Right cardiac atrium (tissue), 5 donors: Measurements from ENCODE around the gene CAMTA1. TPM values are rescaled to one million over a fixed set of nuclear protein-coding genes. Genes with fewer than 3 reads are reported as not detected.

ENCODE experiments used
- ATAC-seq, 2 donors: fragments of 200-7000 bp; cut with Tn5 transposase; one replicate each; pipeline versions ENCODE4 v1.8.0 to v1.9.1; 2020; ENCODE audit warnings: moderate library complexity in 2 of 2, mild to moderate bottlenecking in 1 of 2
- DNase-seq, 3 donors: peaks; one replicate each; pipeline ENCODE4 v3.0.0-alpha.2; 2020
- H3K27ac ChIP-seq: one replicate; pipeline ENCODE4 v1.5.1; 2013; ENCODE audit warnings: mild to moderate bottlenecking, low read length, control low read depth, moderate library complexity
- H3K27me3 ChIP-seq: one replicate; pipeline ENCODE4 v1.6.1; 2013; ENCODE audit not compliant: control insufficient read depth, insufficient read depth
- H3K4me1 ChIP-seq: one replicate; pipeline ENCODE4 v1.6.1; 2013; ENCODE audit warnings: low read length; ENCODE audit not compliant: control insufficient read depth, insufficient read depth
- H3K4me3 ChIP-seq: one replicate; pipeline ENCODE4 v1.5.1; 2013; ENCODE audit warnings: low read length, control low read depth
- H3K9me3 ChIP-seq: one replicate; pipeline ENCODE4 v1.6.1; 2013; ENCODE audit warnings: low read length; ENCODE audit not compliant: control insufficient read depth
- WGBS: extraction: QIAGEN DNeasy Blood & Tissue Kit; methylation state at CpG from one replicate; pipeline ENCODE4 v1.1.7; 2013; 5-methylcytosine and 5-hydroxymethylcytosine counted together
- intact Hi-C, 4 donors: fragments of 100-400 bp; cut with DNase I; formaldehyde crosslinking; loops; one replicate each; pipeline versions ENCODE4 v1.11.0 to v1.14.0; 2022 to 2023
- polyA plus RNA-seq: library from polyadenylated mRNA; stranded (reverse); fragments of 200-250 nt; gene quantifications from one replicate; pipeline ENCODE4 v1.2.3, GENCODE V29; 2013
- total RNA-seq, 4 donors: library from RNA; stranded (reverse); fragmentation: NEBNext Ultra II Directional; extraction: Animal tissue kit (Norgen Biotek cat#: 25700); gene quantifications; one replicate each; pipeline ENCODE4 v1.2.1, GENCODE V29; 2021
- donor health status: healthy with polysubstance abuse.
- donor health status: DM: no; HTN: yes; CAD: no.
- donor health status: DM: no; HTN: no; CAD: no.
- donor health status: DM: no; HTN: yes; CAD: no; lungs with severe emphysema.
- donor health status: DM: yes; HTN: yes; CAD: no.

Gene CAMTA1
- total and polyA plus RNA-seq, 5 donors: 155 to 334 (median 164) TPM

GRCh38 chr1:7294636-7295035 lies 509.4 kb downstream of the CAMTA1 start:
- intact Hi-C loops: loop anchor here in 1 of 4 donors (10.0 kb wide), 1 partner anchor 330 kb away; no protein-coding TSS in a partner anchor
- no peak for ATAC-seq
- no peaks in the 10 kb centered on the region for H3K9me3 ChIP-seq
- DNase-seq: no peak
- no peaks in the 10 kb centered on the region for H3K27me3 ChIP-seq
- WGBS: 85% methylated on average over 7 of the region's 7 CpGs
- H3K27ac ChIP-seq: no peak overlapping the region
- no peak overlapping the region for H3K4me3 ChIP-seq
- H3K4me1 ChIP-seq: peaks cover 2% of the 10 kb centered on the region

GRCh38 chr1:7295946-7296345 lies 510.7 kb downstream of the CAMTA1 start:
- Histone ChIP-seq H3K4me1 (peaks cover 2% of the 10 kb centered on the region), H3K27ac (no peak overlapping the region), H3K27me3 (no peaks in the 10 kb centered on the region), H3K4me3 (no peak overlapping the region), H3K9me3 (no peaks in the 10 kb centered on the region)
- intact Hi-C loops: loop anchor here in 1 of 4 donors (10.0 kb wide), 1 partner anchor 329 kb away; no protein-coding TSS in a partner anchor
- 87% methylated on average over 6 of the region's 6 CpGs for WGBS
- ATAC-seq: no peak
- no peak for DNase-seq

GRCh38 chr1:7296968-7297367 lies 511.7 kb downstream of the CAMTA1 start:
- Histone ChIP-seq H3K4me1 (peaks cover 2% of the 10 kb centered on the region), H3K4me3 (no peak overlapping the region), H3K27ac (no peak overlapping the region), H3K27me3 (no peaks in the 10 kb centered on the region), H3K9me3 (no peaks in the 10 kb centered on the region)
- intact Hi-C loops: loop anchor here in 1 of 4 donors (10.0 kb wide), 1 partner anchor 328 kb away; no protein-coding TSS in a partner anchor
- no peak for DNase-seq
- no peak for ATAC-seq

GRCh38 chr1:7298145-7298544 lies 512.9 kb downstream of the CAMTA1 start:
- WGBS: 49% methylated on average over 4 of the region's 4 CpGs
- intact Hi-C loops: loop anchor here in 1 of 4 donors (10.0 kb wide), 1 partner anchor 327 kb away; no protein-coding TSS in a partner anchor
- no peaks in the 10 kb centered on the region for H3K9me3 ChIP-seq

GRCh38 chr1:7298749-7299151 lies 513.5 kb downstream of the CAMTA1 start:
- 30% methylated on average over 4 of the region's 4 CpGs for WGBS
- intact Hi-C loops: loop anchor here in 1 of 4 donors (10.0 kb wide), 1 partner anchor 326 kb away; no protein-coding TSS in a partner anchor
- ATAC-seq: peak in 1 of 2 donors; percentile 28

More at GRCh38 chr1:7298145-7298544, 512.9 kb downstream of the CAMTA1 start:
- ATAC-seq (no peak), DNase-seq (no peak)
- no peaks in the 10 kb centered on the region for H3K27me3 ChIP-seq
- peaks cover 2% of the 10 kb centered on the region for H3K4me1 ChIP-seq
- no peak overlapping the region for H3K4me3 ChIP-seq
- H3K27ac ChIP-seq: no peak overlapping the region

GRCh38 chr1:7299329-7299799 lies 514.1 kb downstream of the CAMTA1 start:
- H3K27me3 ChIP-seq: no peaks in the 10 kb centered on the region
- intact Hi-C loops: loop anchor here in 1 of 4 donors (10.0 kb wide), 1 partner anchor 325 kb away; no protein-coding TSS in a partner anchor
- DNase-seq (peak; percentile 71 to 82 (median 78)), ATAC-seq (peak; percentile 83 to 90)
- whole genome bisulfite sequencing: 20% methylated on average over 8 of the region's 8 CpGs
- peaks cover 2% of the 10 kb centered on the region for H3K4me1 ChIP-seq
- no peak overlapping the region for H3K4me3 ChIP-seq
- peak overlapping the region; percentile 37 for H3K27ac ChIP-seq
- H3K9me3 ChIP-seq: no peaks in the 10 kb centered on the region

More at GRCh38 chr1:7298749-7299151, 513.5 kb downstream of the CAMTA1 start:
- no peak overlapping the region for H3K4me3 ChIP-seq
- H3K9me3 ChIP-seq: no peaks in the 10 kb centered on the region
- H3K4me1 ChIP-seq: peaks cover 2% of the 10 kb centered on the region
- H3K27me3 ChIP-seq: no peaks in the 10 kb centered on the region
- no peak for DNase-seq
- H3K27ac ChIP-seq: no peak overlapping the region

- Histone ChIP-seq H3K4me3 (no peak overlapping the region), H3K4me1 (peaks cover 2% of the 10 kb centered on the region), H3K9me3 (no peaks in the 10 kb centered on the region), H3K27me3 (no peaks in the 10 kb centered on the region), H3K27ac (no peak overlapping the region)
- peak in 1 of 2 donors; percentile 39 for ATAC-seq
- intact Hi-C loops: loop anchor here in 1 of 4 donors (10.0 kb wide), 1 partner anchor 325 kb away; no protein-coding TSS in a partner anchor
- WGBS: 62% methylated on average over 2 of the region's 2 CpGs
- DNase-seq: no peak
Observed at GRCh38 chr1:7299994-7300393, 514.7 kb downstream of the CAMTA1 start.

- Histone ChIP-seq H3K4me1 (peaks cover 2% of the 10 kb centered on the region), H3K27ac (no peak overlapping the region), H3K9me3 (no peaks in the 10 kb centered on the region), H3K4me3 (no peak overlapping the region), H3K27me3 (no peaks in the 10 kb centered on the region)
- intact Hi-C loops: no loop called here
- ATAC-seq: no peak
- WGBS: 86% methylated on average over 10 of the region's 10 CpGs
- DNase-seq: no peak
Observed at GRCh38 chr1:7300893-7301663, 515.8 kb downstream of the CAMTA1 start.

GRCh38 chr1:7301664-7301981 lies 516.4 kb downstream of the CAMTA1 start:
- Histone ChIP-seq H3K4me1 (peaks cover 2% of the 10 kb centered on the region), H3K27me3 (no peaks in the 10 kb centered on the region), H3K27ac (no peak overlapping the region), H3K4me3 (no peak overlapping the region), H3K9me3 (no peaks in the 10 kb centered on the region)
- ATAC-seq (no peak), DNase-seq (no peak)
- 77% methylated on average over 7 of the region's 7 CpGs for WGBS
- intact Hi-C loops: no loop called here

GRCh38 chr1:7302126-7302525 lies 516.9 kb downstream of the CAMTA1 start:
- intact Hi-C loops: no loop called here
- 80% methylated on average over 6 of the region's 6 CpGs for WGBS
- H3K27ac ChIP-seq: no peak overlapping the region
- DNase-seq (no peak), ATAC-seq (no peak)
- no peak overlapping the region for H3K4me3 ChIP-seq
- H3K27me3 ChIP-seq: no peaks in the 10 kb centered on the region
- H3K4me1 ChIP-seq: peaks cover 2% of the 10 kb centered on the region
- no peaks in the 10 kb centered on the region for H3K9me3 ChIP-seq

- DNase-seq: no peak
- intact Hi-C loops: no loop called here
Observed at GRCh38 chr1:7302873-7303272, 517.6 kb downstream of the CAMTA1 start.

More at GRCh38 chr1:7302873-7303272, 517.6 kb downstream of the CAMTA1 start:
- Histone ChIP-seq H3K4me1 (peaks cover 2% of the 10 kb centered on the region), H3K4me3 (no peak overlapping the region), H3K27ac (no peak overlapping the region), H3K27me3 (no peaks in the 10 kb centered on the region), H3K9me3 (no peaks in the 10 kb centered on the region)
- WGBS: 76% methylated on average over 5 of the region's 5 CpGs
- no peak for ATAC-seq
